GM23338 (cell line): ENCODE results near the gene RTF1. TPM values are rescaled to one million over a fixed set of nuclear protein-coding genes. Genes with fewer than 3 reads are reported as not detected.

Source experiments
- ATAC-seq: fragments of 200-7000 bp; cut with Tn5 transposase; 3 replicates; pipeline ENCODE4 v1.9.1; 2020
- DNase-seq: peaks from one replicate; pipeline ENCODE4 v3.0.0-alpha.2; 2015; ENCODE audit warnings: low spot score
- H2AFZ ChIP-seq: fragments of 200-600 bp; sonication (generic); 2 replicates; pipeline ENCODE4 v1.8.0; 2016; ENCODE audit warnings: antibody characterized with exemption, mild to moderate bottlenecking, moderate library complexity
- H3F3A ChIP-seq: fragments of 200-600 bp; sonication (generic); replicated peaks from 2 replicates; pipeline ENCODE4 v1.8.0; 2017; ENCODE audit warnings: antibody characterized with exemption, mixed run types, low read depth
- H3K27ac ChIP-seq: fragments of 200-600 bp; sonication (generic); 2 replicates; pipeline ENCODE4 v1.6.1; 2016; ENCODE audit warnings: low read depth
- H3K27me3 ChIP-seq: fragments of 200-600 bp; sonication (generic); 2 replicates; pipeline ENCODE4 v1.8.0; 2016; ENCODE audit warnings: mild to moderate bottlenecking, mixed run types, moderate library complexity; ENCODE audit not compliant: insufficient read depth
- H3K36me3 ChIP-seq: fragments of 200-600 bp; sonication (generic); 2 replicates; pipeline ENCODE4 v1.8.0; 2016; ENCODE audit warnings: mild to moderate bottlenecking; ENCODE audit not compliant: insufficient read depth
- H3K4me1 ChIP-seq: fragments of 200-600 bp; sonication (generic); 2 replicates; pipeline ENCODE4 v1.8.0; 2016; ENCODE audit warnings: mild to moderate bottlenecking, moderate library complexity; ENCODE audit not compliant: insufficient read depth
- H3K4me2 ChIP-seq: fragments of 200-600 bp; sonication (generic); 2 replicates; pipeline ENCODE4 v1.7.1; 2017; ENCODE audit warnings: mixed run types
- H3K4me3 ChIP-seq: fragments of 200-600 bp; sonication (generic); 2 replicates; pipeline ENCODE4 v1.6.1; 2016; ENCODE audit warnings: mixed run types
- H3K79me2 ChIP-seq: fragments of 200-600 bp; sonication (generic); replicated peaks from 2 replicates; pipeline ENCODE4 v1.8.0; 2017; ENCODE audit warnings: mild to moderate bottlenecking; ENCODE audit not compliant: insufficient read depth
- H3K9me2 ChIP-seq: fragments of 200-600 bp; sonication (generic); 2 replicates; pipeline ENCODE4 v1.8.0; 2017; ENCODE audit not compliant: insufficient read depth
- H4K20me1 ChIP-seq: fragments of 200-600 bp; sonication (generic); replicated peaks from 2 replicates; pipeline ENCODE4 v1.8.0; 2017; ENCODE audit warnings: mild to moderate bottlenecking; ENCODE audit not compliant: insufficient read depth
- H3K27ac Mint-ChIP-seq: 2 replicates; pipeline ENCODE4 v1.8.0; 2020; ENCODE audit warnings: inconsistent platforms, mild to moderate bottlenecking, moderate library complexity, mixed read lengths
- H3K27me3 Mint-ChIP-seq: 3 replicates; pipeline ENCODE4 v1.8.0; 2022; ENCODE audit warnings: low read depth, mild to moderate bottlenecking, moderate library complexity, mixed read lengths, inconsistent platforms; ENCODE audit not compliant: insufficient read depth, poor library complexity
- H3K36me3 Mint-ChIP-seq: 3 replicates; pipeline ENCODE4 v1.8.0; 2021; ENCODE audit warnings: low read depth, mild to moderate bottlenecking, inconsistent platforms, moderate library complexity, mixed read lengths
- H3K4me1 Mint-ChIP-seq: 3 replicates; pipeline ENCODE4 v1.8.0; 2020; ENCODE audit warnings: mild to moderate bottlenecking, inconsistent platforms, mixed read lengths
- H3K4me3 Mint-ChIP-seq: 3 replicates; pipeline ENCODE4 v1.8.0; 2021; ENCODE audit warnings: moderate library complexity, mild to moderate bottlenecking, inconsistent platforms, mixed read lengths
- H3K9me3 Mint-ChIP-seq: 3 replicates; pipeline ENCODE4 v1.8.0; 2020; ENCODE audit warnings: moderate library complexity, mild to moderate bottlenecking, inconsistent platforms, mixed read lengths
- CREB1 ChIP-seq: fragments of 250-450 bp; sonication (Bioruptor Pico); IDR thresholded peaks from 2 replicates; pipeline ENCODE4 v1.5.0; 2020; ENCODE audit warnings: low read depth, mild to moderate bottlenecking, moderate library complexity
- ETS1 ChIP-seq: IDR thresholded peaks from 2 replicates; pipeline ENCODE4 v1.6.1; 2016; ENCODE audit warnings: antibody characterized with exemption
- EZH2 ChIP-seq: fragments of 200-600 bp; sonication (generic); IDR thresholded peaks from one replicate; pipeline ENCODE4 v1.8.0; 2017; ENCODE audit warnings: antibody characterized with exemption, mild to moderate bottlenecking, low read depth; ENCODE audit not compliant: unreplicated experiment
- EZH2phosphoT487 ChIP-seq: fragments of 200-600 bp; sonication (generic); IDR thresholded peaks from one replicate; pipeline ENCODE4 v1.8.1; 2018; ENCODE audit warnings: antibody characterized with exemption; ENCODE audit not compliant: unreplicated experiment
- JUNB ChIP-seq: IDR thresholded peaks from one replicate; pipeline ENCODE4 v1.6.1; 2016; ENCODE audit warnings: antibody characterized with exemption; ENCODE audit not compliant: unreplicated experiment
- NANOG ChIP-seq: IDR thresholded peaks from 2 replicates; pipeline ENCODE4 v1.6.1; 2016; ENCODE audit warnings: antibody characterized with exemption, borderline replicate concordance
- POLR2AphosphoS5 ChIP-seq: IDR thresholded peaks from 2 replicates; pipeline ENCODE4 v1.6.1; 2016; ENCODE audit warnings: antibody characterized with exemption, low read depth
- REST ChIP-seq: IDR thresholded peaks from one replicate; pipeline ENCODE4 v1.6.1; 2018; ENCODE audit warnings: antibody characterized with exemption; ENCODE audit not compliant: unreplicated experiment
- STAT1 ChIP-seq: IDR thresholded peaks from one replicate; pipeline ENCODE4 v1.6.1; 2016; ENCODE audit warnings: antibody characterized with exemption; ENCODE audit not compliant: unreplicated experiment
- ZNF114 ChIP-seq: fragments of 250-450 bp; sonication (Bioruptor Pico); IDR thresholded peaks from 2 replicates; pipeline ENCODE4 v1.5.0; 2020; ENCODE audit warnings: mild to moderate bottlenecking, moderate library complexity
- ZNF331 ChIP-seq: fragments of 250-450 bp; sonication (Bioruptor Pico); IDR thresholded peaks from 2 replicates; pipeline ENCODE4 v1.5.0; 2020; ENCODE audit warnings: low read depth, mild to moderate bottlenecking, moderate library complexity
- ZNF462 ChIP-seq: fragments of 250-450 bp; sonication (Bioruptor Pico); IDR thresholded peaks from 2 replicates; pipeline ENCODE4 v1.5.0; 2020; ENCODE audit warnings: mild to moderate bottlenecking, moderate library complexity
- polyA plus RNA-seq: library from polyadenylated mRNA; unstranded; fragments of >200 nt; fragmentation: Nextera tagmentation; extraction: Ambion mirVana; gene quantifications from 2 replicates; pipeline ENCODE4 v1.2.1, GENCODE V29; 2016
- total RNA-seq: library from RNA; depleted of rRNA; stranded (reverse); fragments of >200 nt; shearing (Covaris generic); gene quantifications from 2 replicates; pipeline ENCODE4 v1.2.3, GENCODE V29; 2014
- TF ChIP-seq, protein P1 (sequence below), 2 experiments: fragments of 200-600 bp in 1 of 2; sonication (generic) in 1 of 2; conservative IDR thresholded peaks; 2 replicates each; pipeline versions ENCODE4 v1.5.1 to v1.6.1; 2016 to 2017; ENCODE audit warnings: antibody characterized with exemption in 2 of 2, low read depth in 2 of 2, mild to moderate bottlenecking in 2 of 2, moderate library complexity in 1 of 2

Gene RTF1
- total and polyA plus RNA-seq, 2 experiments from 2014 or later = 38.1 to 298 TPM

- DNase-seq = no peak
- Histone ChIP-seq H4K20me1 (no peaks in the 10 kb centered on the region), H3K4me3 (no peak overlapping the region), H3K27me3 (no peaks in the 10 kb centered on the region), H3K79me2 (no peaks in the 10 kb centered on the region), H2AFZ (no peak overlapping the region), H3K4me2 (no peak overlapping the region), H3F3A (no peaks in the 10 kb centered on the region), H3K27ac (no peak overlapping the region), H3K36me3 (no peaks in the 10 kb centered on the region), H3K9me2 (no peaks in the 10 kb centered on the region), H3K4me1 (no peaks in the 10 kb centered on the region)
- no peak for ATAC-seq
- Mint-ChIP-seq H3K9me3 (no peaks in the 10 kb centered on the region), H3K36me3 (peaks cover 21% of the 10 kb centered on the region; the same call in 2 of the 3 replicates), H3K4me3 (no peak overlapping the region), H3K4me1 (no peaks in the 10 kb centered on the region), H3K27me3 (no peaks in the 10 kb centered on the region), H3K27ac (no peak overlapping the region)
- no peak for TF ChIP-seq ZNF114 (CRISPR knock-in tag)
- TF ChIP-seq EZH2phosphoT487 = no peak
- TF ChIP-seq NANOG = no peak
- no peak for TF ChIP-seq ETS1
- TF ChIP-seq EZH2 = no peak
- no peak for TF ChIP-seq ZNF462 (CRISPR knock-in tag)
- TF ChIP-seq CREB1 (CRISPR knock-in tag) = no peak
- TF ChIP-seq STAT1 = no peak
- TF ChIP-seq POLR2AphosphoS5 = no peak
- TF ChIP-seq, protein P1, sequence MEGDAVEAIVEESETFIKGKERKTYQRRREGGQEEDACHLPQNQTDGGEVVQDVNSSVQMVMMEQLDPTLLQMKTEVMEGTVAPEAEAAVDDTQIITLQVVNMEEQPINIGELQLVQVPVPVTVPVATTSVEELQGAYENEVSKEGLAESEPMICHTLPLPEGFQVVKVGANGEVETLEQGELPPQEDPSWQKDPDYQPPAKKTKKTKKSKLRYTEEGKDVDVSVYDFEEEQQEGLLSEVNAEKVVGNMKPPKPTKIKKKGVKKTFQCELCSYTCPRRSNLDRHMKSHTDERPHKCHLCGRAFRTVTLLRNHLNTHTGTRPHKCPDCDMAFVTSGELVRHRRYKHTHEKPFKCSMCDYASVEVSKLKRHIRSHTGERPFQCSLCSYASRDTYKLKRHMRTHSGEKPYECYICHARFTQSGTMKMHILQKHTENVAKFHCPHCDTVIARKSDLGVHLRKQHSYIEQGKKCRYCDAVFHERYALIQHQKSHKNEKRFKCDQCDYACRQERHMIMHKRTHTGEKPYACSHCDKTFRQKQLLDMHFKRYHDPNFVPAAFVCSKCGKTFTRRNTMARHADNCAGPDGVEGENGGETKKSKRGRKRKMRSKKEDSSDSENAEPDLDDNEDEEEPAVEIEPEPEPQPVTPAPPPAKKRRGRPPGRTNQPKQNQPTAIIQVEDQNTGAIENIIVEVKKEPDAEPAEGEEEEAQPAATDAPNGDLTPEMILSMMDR (conservative IDR thresholded peaks at IDR 0.05; ENCODE audit: low read depth in 2 of 2) = no peak
- TF ChIP-seq JUNB = no peak
- no peak for TF ChIP-seq ZNF331
- TF ChIP-seq REST = no peak
These were observed 24.2 kb upstream of the RTF1 start for GRCh38 chr15:41392659-41393058.
